ENCODE data around the gene MYOM3. TPM values are rescaled to one million over a fixed set of nuclear protein-coding genes. Genes with fewer than 3 reads are reported as not detected.

The MYOM3 gene
- polyA plus RNA-seq, 1 donor from 2014 or later, result not detected

DNA sequence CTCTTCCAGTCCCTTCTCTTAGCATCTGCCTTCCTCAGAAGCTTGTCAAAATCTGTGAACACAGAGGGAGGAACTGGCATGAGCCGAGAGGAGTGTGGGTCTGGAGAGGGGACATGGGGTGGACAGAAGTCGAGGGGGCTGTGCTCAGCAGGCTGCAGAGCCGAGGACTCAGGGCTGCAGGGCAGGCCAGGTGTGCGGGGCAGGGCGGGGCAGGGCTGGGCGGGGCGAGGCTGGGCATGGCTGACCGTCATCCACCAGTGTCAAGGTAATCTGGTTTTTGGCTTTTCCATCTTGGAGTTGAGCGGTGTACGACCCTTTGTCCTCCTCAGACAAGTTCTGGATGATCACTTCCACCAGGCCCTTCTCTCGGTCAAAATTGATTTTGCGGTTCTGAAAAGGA is 44.0 kb downstream of the MYOM3 start:
- Histone ChIP-seq H3K27me3 (ENCODE audit: insufficient read depth, low read depth, low read length) (no peaks in the 10 kb centered on the region), H3K36me3 (ENCODE audit: insufficient read depth, low read length) (no peaks in the 10 kb centered on the region), H3K27ac (ENCODE audit: low read length) (no peak overlapping the region), H3K4me2 (ENCODE audit: low read length) (no peak overlapping the region), H3K9ac (ENCODE audit: low read length) (no peak overlapping the region), H3K79me2 (replicated peaks; ENCODE audit: insufficient read depth, low read length) (no peaks in the 10 kb centered on the region), H3K9me3 (ENCODE audit: low read length) (no peaks in the 10 kb centered on the region), H3K9me2 (ENCODE audit: insufficient read depth, low read length) (no peaks in the 10 kb centered on the region), H2AFZ (ENCODE audit: low read depth, low read length) (no peak overlapping the region), H4K20me1 (ENCODE audit: insufficient read depth) (no peaks in the 10 kb centered on the region), H3K4me3 (ENCODE audit: low read length) (no peak overlapping the region), H3F3A (ENCODE audit: insufficient read depth, low read length, poor library complexity, severe bottlenecking) (no peaks in the 10 kb centered on the region)
- TF ChIP-seq EZH2 (IDR thresholded peaks at IDR 0.05; ENCODE audit: borderline replicate concordance, insufficient read depth, low read length, poor library complexity, severe bottlenecking) (no peak), TAF1 (IDR thresholded peaks at IDR 0.05; ENCODE audit: low read depth) (no peak)

GRCh38 chr1:24065304-24065703 is 46.6 kb downstream of the MYOM3 start:
- Histone ChIP-seq H3K9me3 (ENCODE audit: low read length) (peaks cover 3% of the 10 kb centered on the region), H3K4me3 (ENCODE audit: low read length) (no peak overlapping the region), H3K36me3 (ENCODE audit: insufficient read depth, low read length) (no peaks in the 10 kb centered on the region), H3K79me2 (replicated peaks; ENCODE audit: insufficient read depth, low read length) (no peaks in the 10 kb centered on the region), H3K4me2 (ENCODE audit: low read length) (no peak overlapping the region), H2AFZ (ENCODE audit: low read depth, low read length) (no peak overlapping the region), H3K9me2 (ENCODE audit: insufficient read depth, low read length) (no peaks in the 10 kb centered on the region), H4K20me1 (ENCODE audit: insufficient read depth) (no peaks in the 10 kb centered on the region), H3K27ac (ENCODE audit: low read length) (no peak overlapping the region), H3K27me3 (ENCODE audit: insufficient read depth, low read depth, low read length) (no peaks in the 10 kb centered on the region), H3F3A (ENCODE audit: insufficient read depth, low read length, poor library complexity, severe bottlenecking) (no peaks in the 10 kb centered on the region), H3K9ac (ENCODE audit: low read length) (no peak overlapping the region)
- TF ChIP-seq RAD21 (conservative IDR thresholded peaks at IDR 0.05) (no peak), MXI1 (conservative IDR thresholded peaks at IDR 0.05; ENCODE audit: poor library complexity, severe bottlenecking) (no peak), EP300 (conservative IDR thresholded peaks at IDR 0.05; ENCODE audit: poor library complexity, severe bottlenecking) (no peak), TAF1 (IDR thresholded peaks at IDR 0.05; ENCODE audit: low read depth) (no peak), CTCF (IDR thresholded peaks at IDR 0.05; ENCODE audit: poor library complexity, severe bottlenecking) (no peak), POLR2AphosphoS5 (IDR thresholded peaks at IDR 0.05) (no peak), SMC3 (conservative IDR thresholded peaks at IDR 0.05; ENCODE audit: poor library complexity) (no peak), EZH2 (IDR thresholded peaks at IDR 0.05; ENCODE audit: borderline replicate concordance, insufficient read depth, low read length, poor library complexity, severe bottlenecking) (no peak)
- TF ChIP-seq, protein P1, sequence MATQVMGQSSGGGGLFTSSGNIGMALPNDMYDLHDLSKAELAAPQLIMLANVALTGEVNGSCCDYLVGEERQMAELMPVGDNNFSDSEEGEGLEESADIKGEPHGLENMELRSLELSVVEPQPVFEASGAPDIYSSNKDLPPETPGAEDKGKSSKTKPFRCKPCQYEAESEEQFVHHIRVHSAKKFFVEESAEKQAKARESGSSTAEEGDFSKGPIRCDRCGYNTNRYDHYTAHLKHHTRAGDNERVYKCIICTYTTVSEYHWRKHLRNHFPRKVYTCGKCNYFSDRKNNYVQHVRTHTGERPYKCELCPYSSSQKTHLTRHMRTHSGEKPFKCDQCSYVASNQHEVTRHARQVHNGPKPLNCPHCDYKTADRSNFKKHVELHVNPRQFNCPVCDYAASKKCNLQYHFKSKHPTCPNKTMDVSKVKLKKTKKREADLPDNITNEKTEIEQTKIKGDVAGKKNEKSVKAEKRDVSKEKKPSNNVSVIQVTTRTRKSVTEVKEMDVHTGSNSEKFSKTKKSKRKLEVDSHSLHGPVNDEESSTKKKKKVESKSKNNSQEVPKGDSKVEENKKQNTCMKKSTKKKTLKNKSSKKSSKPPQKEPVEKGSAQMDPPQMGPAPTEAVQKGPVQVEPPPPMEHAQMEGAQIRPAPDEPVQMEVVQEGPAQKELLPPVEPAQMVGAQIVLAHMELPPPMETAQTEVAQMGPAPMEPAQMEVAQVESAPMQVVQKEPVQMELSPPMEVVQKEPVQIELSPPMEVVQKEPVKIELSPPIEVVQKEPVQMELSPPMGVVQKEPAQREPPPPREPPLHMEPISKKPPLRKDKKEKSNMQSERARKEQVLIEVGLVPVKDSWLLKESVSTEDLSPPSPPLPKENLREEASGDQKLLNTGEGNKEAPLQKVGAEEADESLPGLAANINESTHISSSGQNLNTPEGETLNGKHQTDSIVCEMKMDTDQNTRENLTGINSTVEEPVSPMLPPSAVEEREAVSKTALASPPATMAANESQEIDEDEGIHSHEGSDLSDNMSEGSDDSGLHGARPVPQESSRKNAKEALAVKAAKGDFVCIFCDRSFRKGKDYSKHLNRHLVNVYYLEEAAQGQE (IDR thresholded peaks at IDR 0.05; ENCODE audit: borderline replicate concordance), result no peak

- no peak overlapping the region for H3K9ac ChIP-seq (ENCODE audit: low read length)
- no peak overlapping the region for H3K27ac ChIP-seq (ENCODE audit: low read length)
- H4K20me1 ChIP-seq (ENCODE audit: insufficient read depth), result no peaks in the 10 kb centered on the region
- TF ChIP-seq, protein P1 (IDR thresholded peaks at IDR 0.05; ENCODE audit: borderline replicate concordance), result no peak
- TF ChIP-seq MXI1 (conservative IDR thresholded peaks at IDR 0.05; ENCODE audit: poor library complexity, severe bottlenecking) (no peak), EZH2 (IDR thresholded peaks at IDR 0.05; ENCODE audit: borderline replicate concordance, insufficient read depth, low read length, poor library complexity, severe bottlenecking) (no peak), SMC3 (conservative IDR thresholded peaks at IDR 0.05; ENCODE audit: poor library complexity) (no peak), TAF1 (IDR thresholded peaks at IDR 0.05; ENCODE audit: low read depth) (no peak), POLR2AphosphoS5 (IDR thresholded peaks at IDR 0.05) (no peak), CTCF (IDR thresholded peaks at IDR 0.05; ENCODE audit: poor library complexity, severe bottlenecking) (no peak), RAD21 (conservative IDR thresholded peaks at IDR 0.05) (no peak), EP300 (conservative IDR thresholded peaks at IDR 0.05; ENCODE audit: poor library complexity, severe bottlenecking) (no peak)
- peaks cover 3% of the 10 kb centered on the region for H3K9me3 ChIP-seq (ENCODE audit: low read length)
- no peaks in the 10 kb centered on the region for H3K27me3 ChIP-seq (ENCODE audit: insufficient read depth, low read depth, low read length)
- no peak overlapping the region for H3K4me3 ChIP-seq (ENCODE audit: low read length)
- H3K79me2 ChIP-seq (replicated peaks; ENCODE audit: insufficient read depth, low read length), result no peaks in the 10 kb centered on the region
- H3F3A ChIP-seq (ENCODE audit: insufficient read depth, low read length, poor library complexity, severe bottlenecking), result no peaks in the 10 kb centered on the region
- H3K4me2 ChIP-seq (ENCODE audit: low read length), result no peak overlapping the region
- no peaks in the 10 kb centered on the region for H3K9me2 ChIP-seq (ENCODE audit: insufficient read depth, low read length)
- no peak overlapping the region for H2AFZ ChIP-seq (ENCODE audit: low read depth, low read length)
- H3K36me3 ChIP-seq (ENCODE audit: insufficient read depth, low read length), result no peaks in the 10 kb centered on the region
These were observed 49.7 kb downstream of the MYOM3 start for GRCh38 chr1:24062221-24062620.

Measured in neural cell (in vitro differentiated cells).